Measurements from ENCODE around the gene TM4SF5.

GRCh38 chr17:4739122-4740024 is 32.3 kb upstream of the TM4SF5 start, which contains the start of the genes CXCL16 and ZMYND15:
- TF ChIP-seq CTCF (IDR thresholded peaks at IDR 0.05), result no peak
- TF ChIP-seq POLR2A (IDR thresholded peaks at IDR 0.05), result peak in 1 of 2 donors; percentile 22

Data from tibial nerve (tissue), 3 donors.